ENCODE results near the gene CLHC1. TPM values are rescaled to one million over a fixed set of nuclear protein-coding genes. Genes with fewer than 3 reads are reported as not detected.

CLHC1 gene
- total and polyA plus RNA-seq, 9 donors: 5.6 to 21.3 (median 14.0) TPM

GRCh38 chr2:55168221-55169154, 63.6 kb downstream of the CLHC1 start:
- Histone ChIP-seq H3K9me3 (no peaks in the 10 kb centered on the region), H3K27ac (peak overlapping the region in 1 of 2 donors; percentile 75), H3K27me3 (no peaks in the 10 kb centered on the region), H3K4me1 (ENCODE audit: insufficient read depth) (peaks cover 21% of the 10 kb centered on the region), H3K36me3 (no peaks in the 10 kb centered on the region), H3K4me3 (no peak overlapping the region)
- 5 to 11% (median 9%) methylated on average over 6 of the region's 6 CpGs for WGBS, 3 donors
- TF ChIP-seq CTCF (IDR thresholded peaks at IDR 0.05) (peak; percentile 57 to 72 (median 63)), POLR2A (IDR thresholded peaks at IDR 0.05) (no peak), EP300 (IDR thresholded peaks at IDR 0.05) (no peak)
- peak; percentile 56 to 68 (median 63) for DNase-seq
- intact Hi-C loops (cut with DNase I): loop anchor here (5.0 to 10.0 kb wide), 4 partner anchors 54 to 264 kb away; no protein-coding TSS in a partner anchor

- no peak for TF ChIP-seq POLR2A (IDR thresholded peaks at IDR 0.05)
- TF ChIP-seq EP300 (IDR thresholded peaks at IDR 0.05): no peak
- TF ChIP-seq CTCF (IDR thresholded peaks at IDR 0.05): no peak
- Histone ChIP-seq H3K9me3 (no peaks in the 10 kb centered on the region), H3K27me3 (no peaks in the 10 kb centered on the region), H3K27ac (peak overlapping the region in 1 of 2 donors; percentile 75), H3K4me3 (no peak overlapping the region), H3K4me1 (ENCODE audit: insufficient read depth) (peaks cover 28% of the 10 kb centered on the region), H3K36me3 (no peaks in the 10 kb centered on the region)
- intact Hi-C loops (cut with DNase I): loop anchor here (5.0 to 10.0 kb wide), 4 partner anchors 51 to 261 kb away; no protein-coding TSS in a partner anchor
- WGBS, 3 donors: 91 to 93% (median 92%) methylated on average over 1 of the region's 1 CpG
- no peak for DNase-seq
These were observed 66.5 kb downstream of the CLHC1 start for GRCh38 chr2:55165626-55166025.

- 49 to 66% (median 59%) methylated on average over 12 of the region's 12 CpGs for WGBS, 3 donors
- peaks cover 28% of the 10 kb centered on the region for H3K4me1 ChIP-seq (ENCODE audit: insufficient read depth)
- no peaks in the 10 kb centered on the region for H3K36me3 ChIP-seq
- no peak overlapping the region for H3K4me3 ChIP-seq
- H3K27ac ChIP-seq: no peak overlapping the region
- no peaks in the 10 kb centered on the region for H3K27me3 ChIP-seq
- H3K9me3 ChIP-seq: no peaks in the 10 kb centered on the region
- DNase-seq: no peak
- intact Hi-C loops (cut with DNase I): loop anchor here (5.0 to 10.0 kb wide), 4 partner anchors 50 to 260 kb away; no protein-coding TSS in a partner anchor
- no peak for TF ChIP-seq POLR2A (IDR thresholded peaks at IDR 0.05)
- TF ChIP-seq EP300 (IDR thresholded peaks at IDR 0.05): no peak
- TF ChIP-seq CTCF (IDR thresholded peaks at IDR 0.05): no peak
These were observed 67.3 kb downstream of the CLHC1 start for GRCh38 chr2:55164534-55165480.

- no peak overlapping the region for H3K4me3 ChIP-seq
- no peak for TF ChIP-seq POLR2A (IDR thresholded peaks at IDR 0.05)
- TF ChIP-seq EP300 (IDR thresholded peaks at IDR 0.05): no peak
- TF ChIP-seq CTCF (IDR thresholded peaks at IDR 0.05): no peak
- 49 to 63% (median 55%) methylated on average over 7 of the region's 7 CpGs for WGBS, 3 donors
- intact Hi-C loops (cut with DNase I): loop anchor here in 3 of 4 donors (10.0 kb wide), 3 partner anchors 49 to 259 kb away; no protein-coding TSS in a partner anchor
- peak overlapping the region in 1 of 2 donors; percentile 35 for H3K27ac ChIP-seq
- H3K9me3 ChIP-seq: no peaks in the 10 kb centered on the region
- H3K36me3 ChIP-seq: no peaks in the 10 kb centered on the region
- H3K4me1 ChIP-seq (ENCODE audit: insufficient read depth): peaks cover 28% of the 10 kb centered on the region
- DNase-seq: no peak
- no peaks in the 10 kb centered on the region for H3K27me3 ChIP-seq
These were observed 68.1 kb downstream of the CLHC1 start for GRCh38 chr2:55163941-55164390.

All from ovary (tissue), 9 donors.